Superior temporal gyrus (tissue), 1 donor: Measurements from ENCODE around the gene TBC1D25.

ENCODE experiments used
- DNase-seq: peaks from one replicate; pipeline ENCODE4 v3.0.0-alpha.2; 2016; ENCODE audit errors: extremely low spot score

Gene TBC1D25

GRCh38 chrX:48601741-48602394, 62.4 kb downstream of the TBC1D25 start:
- DNase-seq: no peak

- DNase-seq: no peak
Measured at GRCh38 chrX:48604701-48605100, 65.2 kb downstream of the TBC1D25 start.

- DNase-seq: no peak
Measured at GRCh38 chrX:48606091-48606490, 66.6 kb downstream of the TBC1D25 start.

GRCh38 chrX:48611703-48612102, 72.2 kb downstream of the TBC1D25 start:
- no peak for DNase-seq
